Natural killer cell (primary cell): ENCODE data around the gene ZFHX3. TPM values are rescaled to one million over a fixed set of nuclear protein-coding genes. Genes with fewer than 3 reads are reported as not detected.
"Not testable (repeated sequence)": the region's sequence is repeated elsewhere in the genome, so short reads cannot be mapped to it uniquely, and the experiment has no call there.

Experiments
- ATAC-seq, 3 donors: fragments of 150-1000 bp in 2 of 3; fragments of 200-7000 bp in 1 of 3; cut with Tn5 transposase; 1 replicate in 1 of 3; 2 replicates in 2 of 3; pipeline ENCODE4 v1.10.0; 2021; ENCODE audit warnings: mild to moderate bottlenecking in 2 of 3, moderate library complexity in 2 of 3
- DNase-seq, 2 donors: peaks; one replicate each; pipeline versions ENCODE4 v3.0.0 to v3.0.0-alpha.2; 2013 to 2021; ENCODE audit warnings: mixed read lengths in 1 of 2
- H3K27ac ChIP-seq: one replicate; pipeline ENCODE4 v1.5.1; 2013; ENCODE audit warnings: mild to moderate bottlenecking, low read length
- H3K27me3 ChIP-seq: one replicate; pipeline ENCODE4 v1.6.1; 2013; ENCODE audit warnings: low read length; ENCODE audit not compliant: control insufficient read depth, insufficient read depth
- H3K36me3 ChIP-seq: one replicate; pipeline ENCODE4 v1.6.1; 2013; ENCODE audit warnings: low read length; ENCODE audit not compliant: control insufficient read depth, insufficient read depth
- H3K4me1 ChIP-seq: one replicate; pipeline ENCODE4 v1.6.1; 2013; ENCODE audit warnings: low read length; ENCODE audit not compliant: control insufficient read depth, insufficient read depth
- H3K4me3 ChIP-seq: one replicate; pipeline ENCODE4 v1.5.1; 2013; ENCODE audit warnings: low read length
- H3K9me3 ChIP-seq: one replicate; pipeline ENCODE4 v1.6.1; 2013; ENCODE audit warnings: low read length; ENCODE audit not compliant: control insufficient read depth, insufficient read depth
- H3K27ac Mint-ChIP-seq, 2 donors: one replicate each; pipeline ENCODE4 v1.8.0; 2022; ENCODE audit warnings: mild to moderate bottlenecking in 2 of 2, mixed read lengths in 2 of 2, moderate library complexity in 1 of 2
- H3K27me3 Mint-ChIP-seq, 2 donors: one replicate each; pipeline ENCODE4 v1.8.0; 2022; ENCODE audit warnings: low read depth in 2 of 2, mixed read lengths in 2 of 2
- H3K36me3 Mint-ChIP-seq: one replicate; pipeline ENCODE4 v1.8.0; 2022; ENCODE audit warnings: mixed read lengths
- H3K4me1 Mint-ChIP-seq, 2 donors: one replicate each; pipeline ENCODE4 v1.8.0; 2022; ENCODE audit warnings: mixed read lengths in 2 of 2
- H3K4me3 Mint-ChIP-seq: one replicate; pipeline ENCODE4 v1.8.0; 2022; ENCODE audit warnings: mild to moderate bottlenecking, moderate library complexity, mixed read lengths
- H3K9me3 Mint-ChIP-seq, 2 donors: one replicate each; pipeline ENCODE4 v1.8.0; 2022; ENCODE audit warnings: mixed read lengths in 2 of 2
- WGBS: methylation state at CpG from one replicate; pipeline ENCODE4 v1.1.7; 2013; ENCODE audit warnings: missing lambda C conversion rate; ENCODE audit not compliant: insufficient coverage; 5-methylcytosine and 5-hydroxymethylcytosine counted together
- intact Hi-C: fragments of 100-400 bp; cut with micrococcal nuclease; formaldehyde crosslinking; loops from one replicate; pipeline ENCODE4 v1.14.2; 2022
- total RNA-seq, 4 donors: library from RNA; stranded (reverse); fragments of 120-200 nt in 1 of 4; gene quantifications; one replicate each; pipeline versions ENCODE4 v1.2.3 to v1.2.4, GENCODE V29; 2013 to 2022
- TF ChIP-seq, protein P1 (sequence below): fragments of 200-600 bp; IDR thresholded peaks from one replicate; pipeline ENCODE4 v1.8.0; 2022; ENCODE audit warnings: antibody characterized with exemption

The ZFHX3 gene
- total RNA-seq, 3 donors from 2014 or later (not counting 1 experiment from before 2014, with no cell fraction given) = 5.8 to 7.8 (median 7.5) TPM

DNA sequence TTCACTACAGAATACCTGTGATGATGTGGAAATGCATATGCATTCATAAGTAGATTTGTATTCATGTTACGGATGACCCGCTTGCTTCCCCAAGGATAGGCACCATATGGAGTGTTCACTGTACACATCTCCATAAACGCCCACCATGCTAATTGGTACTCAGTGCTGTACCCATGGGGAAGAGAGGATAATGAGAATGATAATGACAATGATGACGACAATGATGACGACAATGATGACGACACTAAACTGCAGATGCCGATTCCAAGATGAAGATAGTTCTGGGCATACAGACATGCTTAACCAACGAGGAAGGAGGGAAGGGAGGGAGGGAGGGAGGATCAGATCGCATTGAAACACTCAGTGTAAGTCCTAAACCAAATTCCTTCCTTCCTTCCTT is 26.5 kb upstream of the ZFHX3 start:
- TF ChIP-seq, protein P1, sequence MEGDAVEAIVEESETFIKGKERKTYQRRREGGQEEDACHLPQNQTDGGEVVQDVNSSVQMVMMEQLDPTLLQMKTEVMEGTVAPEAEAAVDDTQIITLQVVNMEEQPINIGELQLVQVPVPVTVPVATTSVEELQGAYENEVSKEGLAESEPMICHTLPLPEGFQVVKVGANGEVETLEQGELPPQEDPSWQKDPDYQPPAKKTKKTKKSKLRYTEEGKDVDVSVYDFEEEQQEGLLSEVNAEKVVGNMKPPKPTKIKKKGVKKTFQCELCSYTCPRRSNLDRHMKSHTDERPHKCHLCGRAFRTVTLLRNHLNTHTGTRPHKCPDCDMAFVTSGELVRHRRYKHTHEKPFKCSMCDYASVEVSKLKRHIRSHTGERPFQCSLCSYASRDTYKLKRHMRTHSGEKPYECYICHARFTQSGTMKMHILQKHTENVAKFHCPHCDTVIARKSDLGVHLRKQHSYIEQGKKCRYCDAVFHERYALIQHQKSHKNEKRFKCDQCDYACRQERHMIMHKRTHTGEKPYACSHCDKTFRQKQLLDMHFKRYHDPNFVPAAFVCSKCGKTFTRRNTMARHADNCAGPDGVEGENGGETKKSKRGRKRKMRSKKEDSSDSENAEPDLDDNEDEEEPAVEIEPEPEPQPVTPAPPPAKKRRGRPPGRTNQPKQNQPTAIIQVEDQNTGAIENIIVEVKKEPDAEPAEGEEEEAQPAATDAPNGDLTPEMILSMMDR = no peak
- DNase-seq (no peak), ATAC-seq (no peak)
- Histone ChIP-seq H3K27ac (no peak overlapping the region), H3K9me3 (no peaks in the 10 kb centered on the region), H3K36me3 (no peaks in the 10 kb centered on the region), H3K27me3 (peaks cover 5% of the 10 kb centered on the region), H3K4me1 (peaks cover 13% of the 10 kb centered on the region), H3K4me3 (no peak overlapping the region)
- peaks cover 30 to 51% of the 10 kb centered on the region in 2 donors for H3K27me3 Mint-ChIP-seq
- H3K9me3 Mint-ChIP-seq = no peaks in the 10 kb centered on the region
- WGBS = 92% methylated on average over 7 of the region's 9 CpGs
- intact Hi-C loops = no loop called here
- H3K4me1 Mint-ChIP-seq = peaks cover 7 to 14% of the 10 kb centered on the region in 2 donors
- H3K27ac Mint-ChIP-seq = no peak overlapping the region
- no peak overlapping the region for H3K4me3 Mint-ChIP-seq
- no peaks in the 10 kb centered on the region for H3K36me3 Mint-ChIP-seq

DNA sequence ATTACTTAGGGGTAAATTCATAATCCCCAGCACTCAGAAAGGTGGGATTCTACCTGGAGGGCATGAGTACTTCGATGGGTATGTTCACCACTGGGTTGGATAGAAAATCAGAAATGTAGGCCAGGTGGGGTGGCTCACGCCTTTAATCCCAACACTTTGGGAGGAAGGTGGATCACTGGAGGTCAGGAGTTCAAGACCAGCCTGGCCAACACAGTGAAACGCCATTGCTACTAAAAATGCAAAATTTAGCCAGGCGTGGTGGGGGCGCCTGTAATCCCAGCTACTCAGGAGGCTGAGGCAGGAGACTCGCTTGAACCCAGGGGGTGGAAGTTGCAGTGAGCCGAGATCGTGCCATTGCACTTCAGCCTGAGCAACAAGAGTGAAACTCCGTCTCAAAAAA is 24.1 kb upstream of the ZFHX3 start:
- not testable (repeated sequence) for ATAC-seq

DNA sequence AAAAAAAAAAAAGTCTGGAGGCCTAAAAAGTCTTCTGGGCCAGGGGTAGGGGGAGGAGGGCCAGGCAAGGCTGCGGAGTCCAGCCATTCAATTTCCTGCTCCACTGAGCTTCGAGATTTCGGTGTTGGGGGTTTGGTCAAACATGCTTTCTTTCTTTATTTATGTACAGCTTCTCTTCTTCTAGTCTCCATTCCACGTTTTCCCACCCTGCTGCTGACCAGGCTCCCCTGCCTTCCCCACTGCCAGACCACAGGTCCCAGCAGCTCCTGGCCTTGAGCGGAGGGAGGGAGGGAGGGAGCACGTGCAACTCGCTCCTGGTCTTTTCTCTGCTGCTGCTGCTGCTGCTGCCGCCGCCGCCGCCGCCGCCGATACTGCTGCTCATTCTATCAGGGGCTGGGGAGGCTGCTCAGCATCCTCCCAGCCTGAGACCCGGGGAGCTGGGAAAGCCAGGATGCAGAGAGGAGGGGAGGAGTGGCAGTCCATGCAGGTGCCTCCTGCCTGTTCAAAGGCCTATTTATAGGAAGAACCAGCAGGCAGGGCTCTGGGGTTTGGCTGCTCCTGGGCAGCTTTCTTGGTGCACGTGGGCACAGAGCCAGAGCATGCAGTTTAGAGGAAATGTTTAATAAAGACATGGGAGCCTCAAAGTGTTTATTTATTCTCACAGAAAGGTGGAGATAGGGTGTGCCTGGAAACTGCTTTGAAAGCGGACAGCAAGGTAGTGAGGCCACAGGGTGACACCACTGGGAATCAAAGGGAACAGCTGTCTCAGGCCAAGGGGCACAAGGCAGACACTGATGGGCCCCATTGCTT is 23.4 kb upstream of the ZFHX3 start:
- Histone ChIP-seq H3K4me3 (no peak overlapping the region), H3K27ac (no peak overlapping the region), H3K4me1 (peaks cover 22% of the 10 kb centered on the region), H3K36me3 (no peaks in the 10 kb centered on the region), H3K27me3 (peaks cover 16% of the 10 kb centered on the region), H3K9me3 (no peaks in the 10 kb centered on the region)
- TF ChIP-seq, protein P1 = no peak
- no peaks in the 10 kb centered on the region for H3K9me3 Mint-ChIP-seq
- H3K27me3 Mint-ChIP-seq = peaks cover 52 to 61% of the 10 kb centered on the region in 2 donors
- 7% methylated on average over 14 of the region's 17 CpGs for WGBS
- ATAC-seq = peak in 1 of 3 donors; percentile 48
- H3K27ac Mint-ChIP-seq = no peak overlapping the region
- H3K4me3 Mint-ChIP-seq = peak overlapping the region; percentile 83
- H3K36me3 Mint-ChIP-seq = no peaks in the 10 kb centered on the region
- peaks cover 7 to 14% of the 10 kb centered on the region in 2 donors for H3K4me1 Mint-ChIP-seq
- intact Hi-C loops = no loop called here
- no peak for DNase-seq

More for the DNA sequence above, 24.1 kb upstream of the ZFHX3 start:
- H3K4me1 Mint-ChIP-seq = peaks cover 7 to 14% of the 10 kb centered on the region in 2 donors
- Histone ChIP-seq H3K27me3 (peaks cover 11% of the 10 kb centered on the region), H3K4me1 (peaks cover 20% of the 10 kb centered on the region)
- H3K27me3 Mint-ChIP-seq = peaks cover 48 to 66% of the 10 kb centered on the region in 2 donors
- H3K4me3 ChIP-seq, H3K36me3 Mint-ChIP-seq, H3K27ac Mint-ChIP-seq, H3K9me3 Mint-ChIP-seq, H3K27ac ChIP-seq, DNase-seq, H3K36me3 ChIP-seq, H3K4me3 Mint-ChIP-seq, H3K9me3 ChIP-seq, intact Hi-C loops: not testable (repeated sequence)
- 97% methylated on average over 8 of the region's 9 CpGs for WGBS

DNA sequence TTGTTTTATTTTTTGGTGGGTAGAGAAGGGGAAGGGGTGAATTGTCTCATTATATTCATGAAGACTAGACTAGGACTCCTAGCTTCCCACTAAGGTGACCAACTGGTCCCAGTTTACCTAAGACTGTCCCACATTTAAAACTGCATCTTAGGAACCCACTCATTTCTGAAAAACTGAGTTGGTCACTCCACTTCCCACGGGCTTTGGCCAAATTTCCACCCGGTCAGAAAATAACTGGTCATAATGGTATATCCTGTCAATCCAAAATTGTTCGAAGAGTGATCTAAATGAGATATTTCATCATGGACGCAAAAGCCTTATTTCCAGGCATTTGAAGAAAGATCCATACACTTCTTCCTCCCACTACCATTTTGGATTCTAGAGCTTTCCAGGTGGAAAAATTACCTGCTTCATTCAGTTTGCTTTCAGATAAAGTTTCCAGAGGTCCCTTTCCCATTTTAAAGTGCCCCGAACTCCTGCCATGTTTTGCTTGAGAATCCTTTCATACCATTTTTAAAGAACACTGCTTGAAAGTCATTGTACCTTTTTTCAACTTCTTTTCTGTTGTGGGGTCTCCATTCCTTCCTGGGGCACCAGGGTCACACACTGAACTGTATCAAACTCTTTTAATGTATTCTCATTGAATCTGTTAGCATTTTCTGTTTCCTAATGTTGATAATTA is 21.8 kb upstream of the ZFHX3 start:
- H3K4me1 ChIP-seq = peaks cover 37% of the 10 kb centered on the region
- peaks cover 7 to 23% of the 10 kb centered on the region in 2 donors for H3K4me1 Mint-ChIP-seq
- TF ChIP-seq, protein P1 = no peak
- H3K27me3 ChIP-seq = peaks cover 32% of the 10 kb centered on the region
- H3K36me3 ChIP-seq = no peaks in the 10 kb centered on the region
- peaks cover 68 to 74% of the 10 kb centered on the region in 2 donors for H3K27me3 Mint-ChIP-seq
- DNase-seq = no peak
- intact Hi-C loops = no loop called here
- H3K36me3 Mint-ChIP-seq = no peaks in the 10 kb centered on the region
- H3K9me3 Mint-ChIP-seq = no peaks in the 10 kb centered on the region
- no peak overlapping the region for H3K4me3 ChIP-seq
- H3K9me3 ChIP-seq = no peaks in the 10 kb centered on the region
- H3K4me3 Mint-ChIP-seq = peak overlapping the region; percentile 1
- 93% methylated on average over 5 of the region's 5 CpGs for WGBS
- H3K27ac Mint-ChIP-seq = no peak overlapping the region
- no peak for ATAC-seq
- no peak overlapping the region for H3K27ac ChIP-seq
